Nucleus accumbens (tissue), 56 donors: ENCODE results near the gene KLF13.

Experiments used
- DNase-seq, 56 donors: peaks; one replicate each; lab custom pipeline; 2025; lab: John Stamatoyannopoulos, UW

Gene KLF13

GRCh38 chr15:31391687-31392671, 65.3 kb downstream of the KLF13 start:
- peak in 22 of 56 donors; percentile 15 to 66 (median 32) for DNase-seq

GRCh38 chr15:31392761-31393401, 66.2 kb downstream of the KLF13 start:
- no peak for DNase-seq

GRCh38 chr15:31393444-31394091, 66.9 kb downstream of the KLF13 start:
- no peak for DNase-seq

- peak in 21 of 56 donors; percentile 14 to 75 (median 27) for DNase-seq
Observed at GRCh38 chr15:31396881-31397560, 70.4 kb downstream of the KLF13 start.

- DNase-seq = no peak
Observed at GRCh38 chr15:31397851-31398661, 71.4 kb downstream of the KLF13 start.

- no peak for DNase-seq
Observed at GRCh38 chr15:31398677-31399301, 72.2 kb downstream of the KLF13 start.

DNA sequence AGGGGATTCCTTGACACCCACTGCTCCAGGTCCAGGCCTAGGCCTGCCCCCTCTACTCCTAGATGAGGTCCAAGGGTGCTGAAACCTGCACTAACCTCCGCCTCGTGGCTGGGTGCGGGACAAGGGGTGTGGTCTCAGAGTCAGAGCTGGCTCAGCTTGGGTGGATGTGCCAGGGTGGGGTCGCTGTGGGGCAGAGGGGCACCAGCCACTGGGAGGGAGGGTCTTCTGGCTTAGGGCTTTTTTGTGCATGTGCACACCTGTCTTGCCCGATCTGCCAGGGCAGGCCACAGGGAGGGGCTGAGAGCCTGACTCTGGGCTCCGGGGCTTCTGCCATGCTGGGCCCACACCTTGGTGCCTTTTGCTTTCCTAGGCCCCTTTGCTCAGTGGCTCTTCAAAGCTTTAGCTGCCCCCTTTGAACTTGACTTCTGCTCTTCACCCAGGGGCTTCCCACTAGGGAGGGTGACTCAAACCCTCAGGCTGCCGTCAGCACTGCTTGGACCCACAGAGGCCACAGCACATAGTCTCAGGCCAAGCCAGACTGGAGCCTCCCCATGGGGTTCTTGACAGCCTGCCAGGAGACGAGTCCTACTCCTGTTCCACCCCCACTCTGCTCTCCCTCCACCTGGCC, 73.0 kb downstream of the KLF13 start:
- DNase-seq = no peak

- no peak for DNase-seq
Observed at GRCh38 chr15:31400222-31400927, 73.7 kb downstream of the KLF13 start.

GRCh38 chr15:31401282-31401681, 74.6 kb downstream of the KLF13 start:
- no peak for DNase-seq

- no peak for DNase-seq
Observed at GRCh38 chr15:31402003-31402402, 75.4 kb downstream of the KLF13 start.

GRCh38 chr15:31402511-31403056, 75.9 kb downstream of the KLF13 start:
- no peak for DNase-seq

- DNase-seq = no peak
Observed at GRCh38 chr15:31403096-31403495, 76.5 kb downstream of the KLF13 start.

- no peak for DNase-seq
Observed at GRCh38 chr15:31403606-31404005, 77.0 kb downstream of the KLF13 start.

- DNase-seq = no peak
Observed at GRCh38 chr15:31404345-31404744, 77.7 kb downstream of the KLF13 start.

- DNase-seq = no peak
Observed at GRCh38 chr15:31405200-31405920, 78.7 kb downstream of the KLF13 start.

DNA sequence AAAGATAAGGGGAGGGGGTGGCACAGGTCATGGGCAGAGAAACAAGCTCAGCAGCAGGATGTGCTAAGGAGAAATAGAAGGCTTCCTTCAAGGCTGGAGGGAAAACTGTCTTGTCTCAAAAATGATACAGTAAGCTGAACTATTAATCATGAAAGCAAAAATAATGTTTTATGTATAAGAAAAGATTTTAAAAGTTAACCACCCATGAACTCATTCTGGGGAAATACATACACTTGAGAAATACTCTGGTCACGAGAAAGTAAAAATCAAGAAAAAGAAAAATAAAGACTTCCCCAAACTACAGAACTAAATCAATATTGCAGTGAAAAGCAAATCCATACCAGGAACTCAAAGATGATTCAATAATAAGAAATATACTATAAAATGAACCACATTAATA, 80.7 kb downstream of the KLF13 start:
- no peak for DNase-seq

GRCh38 chr15:31407851-31408250, 81.2 kb downstream of the KLF13 start:
- DNase-seq = no peak
